Calu3 (cell line): ENCODE data around the gene KRTDAP. TPM values are rescaled to one million over a fixed set of nuclear protein-coding genes. Genes with fewer than 3 reads are reported as not detected.
"Not testable (repeated sequence)": the region's sequence is repeated elsewhere in the genome, so short reads cannot be mapped to it uniquely, and the experiment has no call there.

Source experiments
- BruUV-seq: library from RNA; stranded (reverse); fragments of 400-500 nt; replicated peaks from 2 replicates; lab custom pipeline; 2021; lab: Mats Ljungman, UMichigan
- CTCF ChIA-PET: fragments of 300-600 bp; sonication (Branson Sonifier 250); formaldehyde crosslinking; loops from one replicate; lab custom pipeline; 2022; ENCODE audit warnings: antibody characterized with exemption; lab: Charles Lee
- DNase-seq: peaks from one replicate; pipeline ENCODE4 v3.0.0; 2022
- H3K27ac Mint-ChIP-seq: one replicate; pipeline ENCODE4 v1.8.0; 2022; ENCODE audit warnings: mixed read lengths; ENCODE audit not compliant: unreplicated experiment
- H3K27me3 Mint-ChIP-seq: one replicate; pipeline ENCODE4 v1.8.0; 2022; ENCODE audit warnings: mixed read lengths; ENCODE audit not compliant: unreplicated experiment
- H3K36me3 Mint-ChIP-seq: one replicate; pipeline ENCODE4 v1.8.0; 2022; ENCODE audit warnings: mild to moderate bottlenecking, moderate library complexity, mixed read lengths; ENCODE audit not compliant: insufficient read depth, unreplicated experiment
- H3K4me1 Mint-ChIP-seq: one replicate; pipeline ENCODE4 v1.8.0; 2022; ENCODE audit warnings: mild to moderate bottlenecking, low read depth, mixed read lengths; ENCODE audit not compliant: unreplicated experiment
- H3K4me3 Mint-ChIP-seq: one replicate; pipeline ENCODE4 v1.8.0; 2022; ENCODE audit warnings: mild to moderate bottlenecking, low read depth, moderate library complexity, mixed read lengths; ENCODE audit not compliant: unreplicated experiment
- H3K9me3 Mint-ChIP-seq: one replicate; pipeline ENCODE4 v1.8.0; 2022; ENCODE audit warnings: low read depth, mixed read lengths; ENCODE audit not compliant: unreplicated experiment
- CTCF ChIP-seq: fragments of 200-600 bp; IDR thresholded peaks from one replicate; pipeline ENCODE4 v1.8.0; 2022; ENCODE audit warnings: antibody characterized with exemption; ENCODE audit not compliant: unreplicated experiment
- intact Hi-C: fragments of 100-400 bp; cut with micrococcal nuclease; formaldehyde crosslinking; loops from one replicate; pipeline ENCODE4 v1.10.0; 2022; ENCODE audit not compliant: unreplicated experiment
- total RNA-seq: library from RNA; stranded (reverse); gene quantifications from 2 replicates; pipeline ENCODE4 v1.2.3, GENCODE V29; 2022

KRTDAP gene
- total RNA-seq, 1 experiment from 2014 or later = not detected

DNA sequence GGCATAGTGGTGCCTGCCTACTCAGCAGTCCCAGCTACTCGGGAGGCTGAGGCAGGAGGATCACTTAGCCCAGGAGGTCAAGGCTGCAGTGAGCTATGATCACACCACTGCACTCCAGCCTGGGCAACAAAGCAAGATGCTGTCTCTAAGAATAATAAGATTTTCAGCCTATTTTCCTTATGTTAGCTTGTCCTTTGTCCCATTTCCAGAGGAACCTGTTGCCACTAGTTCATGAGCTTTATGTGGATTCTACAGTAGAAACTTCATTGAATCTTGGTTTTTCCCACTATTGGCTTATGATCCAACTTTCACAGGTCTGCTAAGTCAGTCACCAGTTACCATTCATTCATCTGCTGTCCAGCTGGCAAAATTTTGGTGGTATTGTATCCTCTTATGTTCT lies 24.0 kb downstream of the KRTDAP start:
- Mint-ChIP-seq H3K27me3 (peaks cover 48% of the 10 kb centered on the region), H3K4me1 (peaks cover 10% of the 10 kb centered on the region), H3K9me3 (no peaks in the 10 kb centered on the region), H3K4me3 (no peak overlapping the region), H3K27ac (no peak overlapping the region), H3K36me3 (no peaks in the 10 kb centered on the region)
- no peak for DNase-seq
- intact Hi-C loops = no loop called here
- BruUV-seq = no TSS peak
- no peak for TF ChIP-seq CTCF
- CTCF ChIA-PET = no interaction called here

GRCh38 chr19:35462956-35463355 lies 27.3 kb downstream of the KRTDAP start:
- intact Hi-C loops, H3K4me3 Mint-ChIP-seq: not testable (repeated sequence)
- CTCF ChIA-PET = interaction anchor here (1.4 kb wide), 1 partner anchor 110 kb away, joined by 6 read pairs; no protein-coding TSS in a partner anchor

DNA sequence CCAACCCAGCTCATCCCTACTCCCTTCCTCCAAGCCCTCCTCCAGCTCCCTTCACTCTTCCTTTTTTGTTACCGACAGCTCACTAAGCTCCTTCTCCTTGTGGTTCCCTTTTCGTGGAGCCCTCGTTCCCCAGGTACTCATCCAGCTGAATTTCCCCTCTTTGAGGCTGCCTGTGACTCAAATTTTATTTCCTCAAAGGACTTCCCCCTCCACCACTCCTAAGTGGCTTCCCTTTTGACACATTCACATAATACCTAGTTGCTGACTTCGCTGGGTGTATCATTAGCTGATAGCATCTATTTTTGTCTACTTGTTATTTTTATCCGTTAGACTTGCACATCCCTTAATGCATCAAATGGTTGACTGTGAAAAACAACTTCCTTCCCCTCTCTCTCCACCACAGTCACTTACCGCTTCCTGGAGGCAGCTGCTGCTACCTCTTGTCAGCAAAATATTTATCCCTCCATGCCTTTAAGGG lies 27.7 kb downstream of the KRTDAP start:
- no peak for TF ChIP-seq CTCF
- Mint-ChIP-seq H3K36me3 (no peaks in the 10 kb centered on the region), H3K27me3 (peaks cover 44% of the 10 kb centered on the region), H3K27ac (no peak overlapping the region), H3K9me3 (no peaks in the 10 kb centered on the region), H3K4me1 (peaks cover 32% of the 10 kb centered on the region), H3K4me3 (no peak overlapping the region)
- BruUV-seq = no TSS peak
- CTCF ChIA-PET = interaction anchor here (1.4 kb wide), 1 partner anchor 109 kb away, joined by 6 read pairs; no protein-coding TSS in a partner anchor
- intact Hi-C loops = no loop called here
- no peak for DNase-seq

More at GRCh38 chr19:35462956-35463355, 27.3 kb downstream of the KRTDAP start:
- H3K9me3 Mint-ChIP-seq, DNase-seq, BruUV-seq, H3K27ac Mint-ChIP-seq, H3K36me3 Mint-ChIP-seq: not testable (repeated sequence)
- H3K4me1 Mint-ChIP-seq = peaks cover 29% of the 10 kb centered on the region
- H3K27me3 Mint-ChIP-seq = peaks cover 40% of the 10 kb centered on the region

DNA sequence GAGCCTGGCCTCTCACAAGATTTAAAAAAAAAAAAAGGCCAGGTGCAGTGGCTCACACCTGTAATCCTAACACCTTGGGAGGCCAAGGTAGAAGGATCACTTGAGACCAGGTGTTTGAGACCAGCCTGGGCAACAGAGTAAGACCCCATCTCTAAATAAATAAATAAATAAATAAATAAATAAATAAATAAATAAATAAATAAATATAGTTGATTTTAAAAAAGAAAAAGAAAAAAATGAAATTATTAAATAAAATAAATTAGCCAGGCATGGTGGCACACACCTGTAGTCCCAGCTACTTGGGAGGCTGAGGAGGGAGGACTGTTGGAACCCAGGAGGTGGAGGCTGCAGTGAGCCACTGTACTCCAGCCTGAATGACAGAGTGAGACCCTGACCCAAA lies 28.5 kb downstream of the KRTDAP start:
- H3K27ac Mint-ChIP-seq, H3K36me3 Mint-ChIP-seq, BruUV-seq, H3K9me3 Mint-ChIP-seq, intact Hi-C loops, DNase-seq, H3K4me3 Mint-ChIP-seq: not testable (repeated sequence)
- H3K27me3 Mint-ChIP-seq = peaks cover 51% of the 10 kb centered on the region
- peaks cover 38% of the 10 kb centered on the region for H3K4me1 Mint-ChIP-seq
- CTCF ChIA-PET = interaction anchor here (1.1 to 1.4 kb wide), 2 partner anchors 30 to 109 kb away, joined by 6 to 8 read pairs; no protein-coding TSS in a partner anchor

GRCh38 chr19:35461060-35461459 lies 29.2 kb downstream of the KRTDAP start:
- BruUV-seq = no TSS peak
- no peak overlapping the region for H3K4me3 Mint-ChIP-seq
- no peaks in the 10 kb centered on the region for H3K36me3 Mint-ChIP-seq
- peaks cover 56% of the 10 kb centered on the region for H3K27me3 Mint-ChIP-seq
- peaks cover 39% of the 10 kb centered on the region for H3K4me1 Mint-ChIP-seq
- no peak for DNase-seq
- no peak overlapping the region for H3K27ac Mint-ChIP-seq
- TF ChIP-seq CTCF = no peak
- intact Hi-C loops = no loop called here
- CTCF ChIA-PET = interaction anchor here (1.1 kb wide), 1 partner anchor 30 kb away, joined by 8 read pairs; no protein-coding TSS in a partner anchor
- no peaks in the 10 kb centered on the region for H3K9me3 Mint-ChIP-seq
